NCI-H2196 treated with DMSO at 0.1 percent for 48 hours (cell line): ENCODE results near the gene HOPX.
"Not testable (repeated sequence)": the region's sequence is repeated elsewhere in the genome, so short reads cannot be mapped to it uniquely, and the experiment has no call there.

Source experiments
- DNase-seq: peaks from one replicate; lab custom pipeline; 2025; ENCODE audit not compliant: unreplicated experiment; lab: John Stamatoyannopoulos, UW

HOPX gene

DNA sequence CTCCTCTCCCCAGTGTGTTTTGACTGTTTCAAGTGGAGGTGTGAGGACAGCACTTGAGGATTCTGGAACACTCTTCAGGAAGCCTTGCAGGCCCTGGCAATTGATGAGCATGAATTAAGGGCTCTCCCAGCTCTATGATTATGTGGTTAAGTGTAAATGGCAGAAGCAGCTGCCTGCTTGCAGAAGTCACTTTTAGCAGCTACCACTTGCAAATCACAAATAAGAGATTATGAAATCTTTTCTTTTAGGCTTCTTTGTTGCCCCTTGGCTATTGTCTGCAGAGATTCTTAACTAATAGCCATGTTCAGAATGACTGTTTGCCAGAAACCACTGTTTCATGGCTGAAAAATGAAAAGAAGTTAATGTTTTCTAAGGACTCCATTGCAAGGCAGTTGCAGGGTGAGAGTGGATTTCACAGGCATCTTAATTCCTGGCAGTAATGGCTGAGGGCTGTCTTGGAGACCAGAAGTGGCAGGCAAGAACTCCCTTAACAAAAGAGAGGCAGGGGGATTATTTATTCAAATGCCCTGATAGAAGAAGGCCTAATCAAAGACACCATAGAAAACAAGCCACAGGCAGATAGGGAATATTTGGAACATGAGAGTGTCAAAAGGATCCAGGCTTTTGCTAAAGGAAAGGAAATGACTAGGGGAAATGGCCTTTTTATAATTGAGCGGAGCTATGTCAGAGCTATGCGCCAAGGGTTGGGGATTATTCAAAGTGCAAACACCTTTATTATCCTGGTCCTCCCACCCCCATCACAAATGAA lies 8.3 kb upstream of the HOPX start:
- no peak for DNase-seq

DNA sequence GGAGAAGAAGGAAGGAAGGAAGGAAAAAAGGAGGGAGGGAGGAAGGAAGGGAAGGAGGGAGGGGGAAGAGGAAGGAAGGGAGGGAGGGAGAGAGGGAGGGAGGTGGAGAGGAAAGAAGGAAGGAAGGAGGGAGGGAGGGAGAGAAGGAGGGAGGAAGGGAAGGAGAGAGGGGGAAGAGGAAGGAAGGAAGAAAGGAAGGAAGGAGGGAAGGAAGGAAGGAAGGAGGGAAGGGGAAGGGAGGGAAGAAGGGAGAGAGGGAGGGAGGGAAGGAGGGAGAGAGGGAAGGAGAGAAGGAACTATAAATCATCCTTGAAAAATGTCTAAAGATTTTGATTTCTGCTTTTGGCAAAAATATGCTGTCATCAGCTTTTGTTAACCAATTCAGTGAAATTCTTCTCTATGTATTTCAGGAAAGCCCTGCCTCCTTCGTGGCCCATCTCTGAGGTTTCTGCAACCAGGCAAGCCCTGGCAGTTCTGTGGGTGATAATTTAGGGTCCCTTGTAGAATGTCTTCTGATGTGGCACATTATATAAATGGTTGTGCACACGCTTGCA lies 7.1 kb upstream of the HOPX start:
- DNase-seq: no peak

DNA sequence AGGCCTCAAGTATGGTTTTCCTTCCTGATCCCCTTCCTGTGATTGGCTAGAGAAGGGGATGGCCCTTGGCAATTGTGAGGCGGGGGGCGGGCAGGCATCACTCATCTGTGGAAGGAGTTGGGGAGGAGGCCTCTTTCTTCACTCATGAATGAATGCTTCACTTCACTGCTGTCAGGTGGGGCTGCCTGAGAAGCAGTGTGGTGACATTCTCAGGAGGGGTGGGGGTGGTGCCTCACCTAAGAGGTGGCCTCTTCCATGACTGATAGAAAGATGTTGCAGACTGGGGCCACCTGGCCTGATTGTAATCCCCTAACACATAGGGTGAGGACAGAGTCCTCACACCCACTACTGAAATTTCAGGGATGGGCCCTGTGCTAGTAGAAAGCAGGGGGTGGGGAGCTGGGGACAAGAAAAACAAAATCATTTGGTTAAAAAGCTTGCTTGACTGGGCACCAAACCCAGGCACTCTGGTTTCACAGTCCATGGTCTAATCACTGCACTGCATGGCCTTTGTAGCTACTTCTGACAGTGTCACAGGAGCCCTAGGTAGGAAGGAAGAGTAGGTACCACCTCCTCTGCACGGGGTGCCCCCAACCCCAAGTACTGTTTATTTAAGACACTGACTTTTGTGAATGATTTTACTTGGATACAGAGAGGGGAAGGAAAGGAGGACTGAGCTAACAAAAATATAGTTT lies 5.6 kb upstream of the HOPX start:
- no peak for DNase-seq

DNA sequence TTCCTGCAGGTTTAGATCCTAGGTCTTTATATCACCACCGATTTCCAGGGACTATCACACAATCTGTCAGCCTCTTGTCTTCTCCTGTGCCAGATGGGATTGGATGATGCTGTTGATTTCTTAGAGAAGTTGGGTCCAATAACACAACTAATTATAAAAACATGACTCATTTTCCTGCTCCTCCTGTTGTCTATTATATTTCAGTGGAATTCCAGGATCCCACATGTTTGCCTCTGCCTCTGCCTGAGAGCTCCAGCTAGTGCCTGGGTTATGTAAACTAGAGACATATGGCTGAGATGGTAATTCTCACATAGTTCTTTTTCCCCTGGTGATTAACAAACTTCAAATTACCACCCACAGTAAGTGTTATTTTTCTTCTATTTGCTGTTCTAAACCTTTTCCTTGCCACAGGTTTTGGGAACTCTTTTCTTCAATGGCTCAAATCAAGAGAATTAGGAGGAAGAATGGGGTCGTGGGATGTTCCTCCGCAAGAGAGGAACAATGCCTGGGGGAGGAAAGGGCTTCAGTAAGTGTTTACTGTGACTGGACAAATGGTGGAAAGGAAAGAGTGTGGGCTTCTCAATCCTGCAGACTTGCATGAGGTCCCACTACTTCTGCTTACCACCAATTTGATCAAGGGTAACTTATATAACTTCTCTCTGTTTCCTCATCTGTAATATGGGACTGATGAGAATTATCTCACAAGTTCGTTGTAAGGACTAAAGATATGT lies 3.4 kb upstream of the HOPX start:
- DNase-seq: no peak

- no peak for DNase-seq
Observed at GRCh38 chr4:56683455-56683854, 2.4 kb upstream of the HOPX start.

GRCh38 chr4:56681853-56682525 lies 893 bp upstream of the HOPX start:
- DNase-seq: no peak

DNA sequence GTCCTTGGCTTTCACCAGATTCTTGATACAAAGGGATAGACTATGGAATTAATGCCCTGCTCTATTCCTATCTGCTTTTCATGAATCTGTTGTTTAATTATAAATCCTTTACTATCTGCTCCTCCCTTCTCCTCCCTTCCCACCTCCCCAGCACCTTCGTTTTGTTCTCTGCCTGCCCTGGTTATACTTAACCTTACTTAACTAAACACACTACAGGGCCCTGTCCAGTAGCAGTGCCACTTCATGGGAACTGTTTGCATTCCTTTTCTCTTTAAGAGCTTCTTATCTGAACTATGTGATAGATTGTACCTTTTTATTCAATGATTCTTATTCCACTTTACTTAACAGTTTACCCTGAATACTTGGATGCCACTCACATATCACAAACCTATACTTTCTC lies 830 bp downstream of the HOPX start:
- no peak for DNase-seq

GRCh38 chr4:56677711-56678110 lies 3.4 kb downstream of the HOPX start:
- DNase-seq: no peak

DNA sequence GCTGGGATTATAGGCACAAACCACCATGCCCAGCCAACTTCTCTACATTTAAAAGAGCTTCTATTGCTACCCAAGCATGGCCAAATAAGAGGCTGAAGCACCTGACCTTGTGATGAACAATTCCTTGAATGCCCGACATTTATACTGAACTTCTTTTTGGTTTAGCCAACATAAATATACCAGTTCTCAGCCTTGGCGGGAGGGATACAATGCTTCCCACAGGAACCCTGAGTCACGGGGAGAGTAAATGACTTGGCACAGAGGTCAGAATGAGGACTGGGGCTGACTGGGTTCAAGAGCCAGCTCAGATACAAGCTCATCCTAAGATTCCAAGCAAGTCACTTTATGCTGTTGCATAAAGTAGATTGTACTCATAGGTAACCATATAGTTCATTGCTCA lies 6.1 kb downstream of the HOPX start:
- no peak for DNase-seq

GRCh38 chr4:56671860-56672259 lies 9.2 kb downstream of the HOPX start:
- DNase-seq: no peak

GRCh38 chr4:56671373-56671772 lies 9.7 kb downstream of the HOPX start:
- DNase-seq: no peak

GRCh38 chr4:56668267-56668666 lies 12.8 kb downstream of the HOPX start:
- DNase-seq: no peak

DNA sequence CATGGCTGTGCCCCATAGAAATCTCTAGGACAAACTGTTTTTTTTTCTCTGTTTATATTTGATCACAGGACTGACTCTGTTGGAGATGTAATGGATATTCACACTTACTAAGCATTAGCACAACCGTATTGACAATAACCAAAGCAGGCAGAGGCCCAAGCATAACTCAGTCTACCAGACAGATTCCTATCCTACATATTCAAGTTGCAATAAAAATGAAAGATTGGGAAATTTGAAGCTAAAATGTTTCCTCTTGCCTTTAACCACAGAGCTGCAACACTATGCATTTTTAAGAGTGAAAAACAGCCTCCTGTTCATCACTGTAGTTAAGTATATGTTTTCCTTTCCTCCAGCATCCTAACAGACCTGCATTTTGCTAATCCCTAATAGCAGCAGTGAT lies 13.7 kb downstream of the HOPX start:
- DNase-seq: not testable (repeated sequence)

- no peak for DNase-seq
Observed at GRCh38 chr4:56666279-56666678, 14.8 kb downstream of the HOPX start.

GRCh38 chr4:56665781-56666180 lies 15.3 kb downstream of the HOPX start:
- no peak for DNase-seq

GRCh38 chr4:56662782-56663468 lies 18.2 kb downstream of the HOPX start:
- DNase-seq: no peak

GRCh38 chr4:56659946-56660345 lies 21.1 kb downstream of the HOPX start:
- DNase-seq: no peak

- no peak for DNase-seq
Observed at GRCh38 chr4:56658528-56658927, 22.6 kb downstream of the HOPX start.

DNA sequence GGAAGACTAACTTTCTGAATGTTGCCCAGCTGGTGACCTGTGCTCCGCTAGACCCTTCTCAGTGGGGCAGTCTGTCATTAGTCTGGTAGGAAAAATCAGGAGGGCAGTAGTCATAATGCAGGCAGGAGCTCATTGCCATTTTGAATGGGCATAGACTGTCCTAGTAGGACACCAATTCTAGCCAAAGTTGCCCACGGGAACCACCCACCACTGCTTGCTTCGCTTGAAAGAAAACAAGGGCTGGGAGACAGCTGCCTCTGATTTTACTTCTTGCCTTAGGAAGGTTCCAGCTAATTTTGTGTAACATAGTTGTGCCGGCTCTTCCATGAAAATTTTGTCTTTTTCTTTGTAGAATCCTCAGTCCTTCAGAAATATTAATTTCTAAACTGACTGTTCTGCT lies 23.3 kb downstream of the HOPX start:
- DNase-seq: no peak

- no peak for DNase-seq
Observed at GRCh38 chr4:56657128-56657527, 24.0 kb downstream of the HOPX start.

DNA sequence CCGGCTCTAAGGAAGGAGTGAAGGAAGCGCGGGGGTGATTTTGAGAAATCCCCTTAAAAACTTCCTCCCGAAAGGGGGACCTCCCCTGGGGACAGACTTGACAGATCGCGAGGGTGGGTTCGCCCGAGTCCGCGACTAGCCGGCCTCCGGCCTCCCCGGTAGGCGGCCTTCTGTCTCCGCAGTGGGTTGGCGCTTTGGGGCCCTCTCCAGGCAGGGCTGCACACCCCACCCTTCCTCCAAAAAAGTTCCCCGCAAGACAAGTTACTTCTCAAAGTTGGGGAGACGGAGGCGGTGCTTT lies 24.8 kb downstream of the HOPX start:
- no peak for DNase-seq
